Posterior vena cava (tissue), 2 donors: ENCODE data around the gene RAB40B. TPM values are rescaled to one million over a fixed set of nuclear protein-coding genes. Genes with fewer than 3 reads are reported as not detected.

ENCODE experiments used
- DNase-seq: peaks from one replicate; pipeline ENCODE4 v3.0.0-alpha.2; 2020; ENCODE audit warnings: low spot score
- intact Hi-C, 2 donors: fragments of 100-400 bp; cut with DNase I; formaldehyde crosslinking; loops; one replicate each; pipeline versions ENCODE4 v1.14.1 to v1.14.2; 2022 to 2023
- microRNA-seq, 2 donors: library from miRNA; unstranded; fragments of <30 nt; microRNA quantifications; one replicate each; pipeline ENCODE4 v1.2.0, GENCODE V29; 2020 to 2021; ENCODE audit warnings: borderline microRNAs expressed in 2 of 2
- total RNA-seq, 2 donors: library from RNA; stranded (reverse); fragmentation: NEBNext Ultra II Directional; extraction: Animal tissue kit (Norgen Biotek cat#: 25700); gene quantifications; one replicate each; pipeline ENCODE4 v1.2.1, GENCODE V29; 2021
- donor health status: DM: yes; HTN: yes; CAD: no.
- donor health status: DM: yes; HTN: yes; CAD: no.

The RAB40B gene
- total RNA-seq, 2 donors from 2014 or later, result 4.2 to 6.3 TPM

DNA sequence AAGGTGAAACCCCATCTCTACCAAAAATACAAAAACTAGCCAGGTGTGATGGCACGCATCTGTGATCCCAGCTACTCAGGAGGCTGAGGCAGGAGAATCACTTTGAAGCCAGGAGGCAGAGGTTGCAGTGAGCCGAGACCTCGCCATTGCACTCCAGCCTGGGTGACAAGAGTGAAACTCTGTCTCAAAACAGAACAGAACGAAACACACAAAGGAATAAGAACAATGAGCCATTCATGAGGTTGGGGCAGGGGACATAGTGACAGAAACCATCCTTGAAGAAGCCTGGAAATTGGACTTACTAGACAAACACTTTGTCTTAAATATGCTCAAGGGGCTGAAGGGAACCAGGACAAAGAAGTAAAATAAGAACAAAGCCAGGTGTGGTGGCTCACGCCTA is 89.7 kb downstream of the RAB40B start:
- DNase-seq, result no peak
- intact Hi-C loops, result no loop called here

DNA sequence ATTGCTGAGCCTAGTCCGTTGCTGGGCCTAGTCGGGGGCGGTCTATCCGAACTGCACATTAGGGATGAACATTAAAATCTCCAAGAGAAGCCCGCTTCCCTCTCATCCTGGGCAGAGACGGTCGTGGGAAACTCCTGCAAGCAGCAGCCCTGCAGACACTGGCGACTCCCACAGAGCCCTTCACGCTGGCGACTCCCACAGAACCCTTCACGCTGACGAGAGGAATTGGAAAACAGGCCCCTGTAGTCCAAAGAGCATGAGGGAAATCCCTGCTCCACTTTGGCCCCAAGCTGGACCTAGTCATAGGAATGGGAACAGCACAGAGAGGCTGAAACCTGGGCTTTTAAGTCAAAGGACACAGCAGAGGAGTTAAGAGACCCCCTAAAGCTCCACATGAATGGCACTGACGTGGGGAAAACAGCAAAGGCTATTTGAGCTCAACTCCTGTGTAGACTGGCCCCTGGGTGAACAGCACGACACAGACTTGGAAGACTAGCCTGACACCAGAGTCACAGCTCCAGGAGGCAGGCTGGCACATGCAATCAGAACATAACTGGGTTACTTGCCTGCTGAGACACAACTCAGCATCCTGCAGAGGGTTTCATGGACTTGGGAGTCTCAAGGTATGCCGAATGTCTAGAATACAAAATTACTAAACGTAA is 92.4 kb downstream of the RAB40B start:
- no peak for DNase-seq
- intact Hi-C loops, result no loop called here

Small RNA genes within 50 kb of the gene (microRNA-seq; reads per million reads assigned to microRNA genes)
- gene MIR4525, result 0 to 1.3 reads per million in 2 donors

Other genes with a start within 250 kb of the RAB40B start
- gene CYBC1, start 247.9 kb downstream of the RAB40B start, total RNA-seq, result 10 to 100 TPM; 55.5 to 77.9 TPM
- 10 to 100 TPM; 34.2 to 37.1 TPM for gene NARF, start 240.0 kb downstream of the RAB40B start, total RNA-seq
- gene FOXK2, start 179.0 kb downstream of the RAB40B start, total RNA-seq, result 10 to 100 TPM; 42.4 to 49.6 TPM
- 10 to 100 TPM; 49.7 to 56.5 TPM for gene WDR45B, start 50.3 kb downstream of the RAB40B start, total RNA-seq
- gene FN3KRP, start 18.0 kb upstream of the RAB40B start, total RNA-seq, result 10 to 100 TPM; 18.5 to 19.5 TPM
- 10 to 100 TPM in 1 of 2 donors, 1 to 10 TPM in 1; 9.6 to 13.2 TPM for gene FN3K, start 36.9 kb upstream of the RAB40B start, total RNA-seq
- 10 to 100 TPM; 72.5 to 80.5 TPM for gene TBCD, start 53.4 kb upstream of the RAB40B start, total RNA-seq
- gene ZNF750, start 141.3 kb upstream of the RAB40B start, total RNA-seq, result not detected